ENCODE results near the gene H19.

H19 gene

GRCh38 chr11:1988667-1989317 is 8.8 kb downstream of the H19 start (continued):
- no peak for TF ChIP-seq ZSCAN5A (tag by site-specific recombination; IDR thresholded peaks at IDR 0.05)
- no peak for TF ChIP-seq ZNF335 (tag by site-specific recombination; conservative IDR thresholded peaks at IDR 0.05)
- no peak for TF ChIP-seq ZNF248 (tag by site-specific recombination; IDR thresholded peaks at IDR 0.05)
- TF ChIP-seq ZFP37 (tag by site-specific recombination; IDR thresholded peaks at IDR 0.05) = no peak
- no peak for TF ChIP-seq ZSCAN30 (tag by site-specific recombination; IDR thresholded peaks at IDR 0.05)
- TF ChIP-seq EGR2 (tag by site-specific recombination; IDR thresholded peaks at IDR 0.05; ENCODE audit: low read depth) = no peak
- no peak for TF ChIP-seq KLF8 (tag by site-specific recombination; IDR thresholded peaks at IDR 0.05)
- no peak for TF ChIP-seq ZNF223 (tag by site-specific recombination; IDR thresholded peaks at IDR 0.05)
- TF ChIP-seq ZNF184 (tag by site-specific recombination; IDR thresholded peaks at IDR 0.05) = no peak
- TF ChIP-seq SP2 (tag by site-specific recombination; IDR thresholded peaks at IDR 0.05) = no peak
- no peak for TF ChIP-seq ZNF10 (tag by site-specific recombination; IDR thresholded peaks at IDR 0.05)
- no peak for TF ChIP-seq PRDM2 (tag by site-specific recombination; IDR thresholded peaks at IDR 0.05; ENCODE audit: borderline replicate concordance)
- no peak for TF ChIP-seq ZNF341 (tag by site-specific recombination; IDR thresholded peaks at IDR 0.05; ENCODE audit: low read depth)

GRCh38 chr11:1988174-1988573 is 9.5 kb downstream of the H19 start:
- ChIA-PET CTCF (interaction anchor here (0.6 to 0.7 kb wide), 2 partner anchors 11 to 128 kb away, joined by 5 to 7 read pairs; no protein-coding TSS in a partner anchor), POLR2A (no interaction called here)
- Histone ChIP-seq H3K9me3 (ENCODE audit: control insufficient read depth, insufficient read depth, low read depth, low read length) (no peaks in the 10 kb centered on the region), H3K36me3 (ENCODE audit: control insufficient read depth in 2 of 2, insufficient read depth in 1 of 2, low read length in 2 of 2) (no peaks in the 10 kb centered on the region), H3K4me3 (ENCODE audit: low read depth, low read length) (no peak overlapping the region), H3K4me1 (ENCODE audit: control insufficient read depth, insufficient read depth, low read length) (no peaks in the 10 kb centered on the region), H3K27ac (ENCODE audit: extremely low read depth, low read depth, low read length) (no peak overlapping the region)
- TF ChIP-seq, protein P1, sequence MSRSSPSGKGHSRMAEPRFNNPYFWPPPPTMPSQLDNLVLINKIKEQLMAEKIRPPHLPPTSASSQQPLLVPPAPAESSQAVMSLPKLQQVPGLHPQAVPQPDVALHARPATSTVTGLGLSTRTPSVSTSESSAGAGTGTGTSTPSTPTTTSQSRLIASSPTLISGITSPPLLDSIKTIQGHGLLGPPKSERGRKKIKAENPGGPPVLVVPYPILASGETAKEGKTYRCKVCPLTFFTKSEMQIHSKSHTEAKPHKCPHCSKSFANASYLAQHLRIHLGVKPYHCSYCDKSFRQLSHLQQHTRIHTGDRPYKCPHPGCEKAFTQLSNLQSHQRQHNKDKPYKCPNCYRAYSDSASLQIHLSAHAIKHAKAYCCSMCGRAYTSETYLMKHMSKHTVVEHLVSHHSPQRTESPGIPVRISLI (tag by site-specific recombination; IDR thresholded peaks at IDR 0.05) = no peak
- TF ChIP-seq ZNF10 (tag by site-specific recombination; IDR thresholded peaks at IDR 0.05) (no peak), KLF8 (tag by site-specific recombination; IDR thresholded peaks at IDR 0.05) (no peak), BCL11A (tag by site-specific recombination; IDR thresholded peaks at IDR 0.05; ENCODE audit: low read depth) (no peak), ZNF837 (tag by site-specific recombination; IDR thresholded peaks at IDR 0.05) (no peak), ZNF645 (tag by site-specific recombination; IDR thresholded peaks at IDR 0.05) (no peak), ZFP69B (tag by site-specific recombination; IDR thresholded peaks at IDR 0.05) (no peak), ZNF202 (tag by site-specific recombination; IDR thresholded peaks at IDR 0.05; ENCODE audit: borderline replicate concordance) (no peak), WT1 (tag by site-specific recombination; IDR thresholded peaks at IDR 0.05) (no peak), ZNF529 (tag by site-specific recombination; IDR thresholded peaks at IDR 0.05; ENCODE audit: insufficient replicate concordance) (no peak)
- TF ChIP-seq, protein P2, sequence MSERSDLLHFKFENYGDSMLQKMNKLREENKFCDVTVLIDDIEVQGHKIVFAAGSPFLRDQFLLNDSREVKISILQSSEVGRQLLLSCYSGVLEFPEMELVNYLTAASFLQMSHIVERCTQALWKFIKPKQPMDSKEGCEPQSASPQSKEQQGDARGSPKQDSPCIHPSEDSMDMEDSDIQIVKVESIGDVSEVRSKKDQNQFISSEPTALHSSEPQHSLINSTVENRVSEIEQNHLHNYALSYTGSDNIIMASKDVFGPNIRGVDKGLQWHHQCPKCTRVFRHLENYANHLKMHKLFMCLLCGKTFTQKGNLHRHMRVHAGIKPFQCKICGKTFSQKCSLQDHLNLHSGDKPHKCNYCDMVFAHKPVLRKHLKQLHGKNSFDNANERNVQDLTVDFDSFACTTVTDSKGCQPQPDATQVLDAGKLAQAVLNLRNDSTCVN (tag by site-specific recombination; optimal IDR thresholded peaks at IDR 0.05) = no peak
